ENCODE data around the gene C4orf54.

C4orf54 gene

DNA sequence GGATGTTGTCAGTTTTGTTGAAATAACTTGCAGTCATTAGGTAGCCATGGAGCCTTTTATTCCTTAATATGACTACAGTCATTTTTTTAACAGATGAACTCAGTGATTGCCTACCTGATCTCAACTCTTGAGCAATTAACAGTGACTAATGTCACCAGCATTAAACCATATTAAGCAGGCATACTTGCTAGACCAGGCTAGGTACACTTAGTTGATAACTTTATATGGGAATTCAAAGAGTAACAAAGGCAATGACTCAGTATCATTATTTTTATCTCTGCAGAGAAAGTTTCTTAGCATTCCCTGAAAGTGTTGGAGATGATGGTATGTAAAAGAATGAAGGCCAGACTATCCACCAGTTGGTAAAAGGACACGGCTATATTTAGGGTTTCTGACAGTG is at the start of gene C4orf54:
Gene C4orf54 (minus strand): TSS at position 31 of the 400 bp plus-strand sequence. CDS start 3,180 bp downstream, outside the sequence.
- no peak for DNase-seq (ENCODE audit: low read depth, low spot score)

- no peak for DNase-seq (ENCODE audit: low read depth, low spot score)
Measured at GRCh38 chr4:99705891-99706290, 48.3 kb upstream of the C4orf54 start.

DNA sequence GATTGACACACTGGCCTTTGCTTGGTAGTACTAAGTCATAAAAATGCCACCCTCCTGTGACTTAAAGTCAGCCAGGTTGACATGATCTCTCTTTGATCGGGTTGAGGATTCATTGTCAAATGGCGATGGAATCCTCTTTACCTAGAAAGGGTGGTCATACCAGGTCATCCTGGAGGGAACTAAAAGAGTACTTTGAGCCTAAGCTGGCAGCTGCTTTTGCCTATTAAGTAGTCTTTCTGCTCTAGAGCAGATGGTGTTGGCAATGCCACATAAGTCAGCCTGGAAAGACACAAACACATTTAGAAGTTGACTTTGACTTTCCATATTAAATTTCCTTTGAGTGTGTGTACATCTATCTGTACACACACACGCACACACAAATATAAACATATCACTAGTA is 39.2 kb upstream of the C4orf54 start:
- DNase-seq (ENCODE audit: low read depth, low spot score), result no peak

- no peak for DNase-seq (ENCODE audit: low read depth, low spot score)
Measured at GRCh38 chr4:99693140-99693539, 35.5 kb upstream of the C4orf54 start.

- DNase-seq (ENCODE audit: low read depth, low spot score), result no peak
Measured at GRCh38 chr4:99690990-99691389, 33.4 kb upstream of the C4orf54 start.

- DNase-seq (ENCODE audit: low read depth, low spot score), result no peak
Measured at GRCh38 chr4:99690472-99690871, 32.8 kb upstream of the C4orf54 start.

DNA sequence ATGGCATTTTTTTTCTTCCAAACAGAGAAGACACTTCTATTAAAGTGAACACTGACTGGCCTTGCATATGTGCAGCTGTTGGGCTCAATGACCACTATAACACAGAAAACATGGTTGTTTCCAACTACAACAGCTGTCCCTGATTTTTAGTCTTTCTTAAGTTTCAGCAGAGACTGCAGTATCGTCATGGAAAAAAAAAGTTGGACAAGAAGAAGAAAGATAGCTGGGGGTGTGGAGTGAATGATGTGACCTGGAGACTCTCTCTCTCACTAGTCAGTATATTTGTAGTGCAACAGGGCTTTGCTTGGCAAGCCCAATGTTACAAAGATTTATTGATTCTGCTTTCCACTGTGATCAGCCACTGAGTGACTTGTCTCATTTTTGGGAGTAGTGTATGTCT is 29.5 kb upstream of the C4orf54 start:
- no peak for DNase-seq (ENCODE audit: low read depth, low spot score)

DNA sequence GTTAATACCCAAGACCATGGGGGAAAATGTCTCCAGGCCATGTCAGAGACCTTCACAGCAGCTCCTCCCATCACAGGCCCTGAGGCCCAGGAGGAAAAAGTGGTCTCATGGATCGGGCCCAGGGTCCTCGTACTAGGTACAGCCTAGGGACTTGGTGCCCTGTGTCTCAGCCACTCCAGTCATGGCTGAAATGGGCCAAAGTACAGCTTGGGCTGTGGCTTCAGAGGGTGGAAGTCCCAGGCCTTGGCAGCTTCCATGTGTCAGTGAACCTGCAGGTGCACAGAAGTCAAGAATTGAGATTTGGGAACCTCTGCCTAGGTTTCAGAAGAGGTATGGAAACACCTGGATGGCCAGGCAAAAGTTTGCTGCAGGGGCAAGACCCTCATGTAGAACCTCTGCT is 27.6 kb upstream of the C4orf54 start:
- DNase-seq (ENCODE audit: low read depth, low spot score), result no peak

DNA sequence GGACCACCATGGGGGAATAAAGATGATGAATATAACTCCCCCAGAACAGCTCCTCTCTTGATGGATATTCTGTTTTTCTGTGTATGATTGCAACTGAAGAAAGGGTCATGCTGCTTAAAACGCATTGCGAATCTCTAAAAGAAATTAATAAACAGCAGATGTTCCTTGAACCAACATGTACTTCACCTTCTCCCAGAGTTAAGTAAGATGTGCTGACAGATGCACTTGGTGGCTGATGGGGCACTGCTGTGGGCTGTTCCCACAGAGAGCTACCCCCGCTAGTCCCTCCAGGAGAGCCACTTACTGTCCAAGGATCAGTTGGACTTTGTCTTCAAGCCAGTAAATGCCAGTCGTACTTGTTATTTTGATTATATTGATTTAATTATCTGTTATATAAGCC is 26.3 kb upstream of the C4orf54 start:
- DNase-seq (ENCODE audit: low read depth, low spot score), result no peak

DNA sequence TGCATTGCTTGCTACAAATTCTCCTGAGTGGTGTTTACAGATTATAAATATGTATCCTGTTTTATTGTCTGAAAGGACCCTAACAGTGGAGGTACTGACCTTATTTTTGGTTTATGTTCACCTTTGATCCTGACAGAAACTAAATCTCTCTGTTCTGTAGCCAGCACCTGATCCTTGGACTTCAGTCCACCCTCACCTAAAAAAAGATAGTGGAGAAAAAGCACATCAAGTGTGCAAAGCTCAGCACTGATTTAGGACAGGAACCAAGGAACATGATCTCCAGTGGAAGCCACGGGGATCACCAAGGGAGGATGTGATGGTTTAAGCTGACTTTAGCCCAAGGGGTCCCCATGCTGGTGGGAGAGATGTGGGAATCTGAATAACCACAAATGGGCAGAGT is 22.3 kb upstream of the C4orf54 start:
- no peak for DNase-seq (ENCODE audit: low read depth, low spot score)

DNA sequence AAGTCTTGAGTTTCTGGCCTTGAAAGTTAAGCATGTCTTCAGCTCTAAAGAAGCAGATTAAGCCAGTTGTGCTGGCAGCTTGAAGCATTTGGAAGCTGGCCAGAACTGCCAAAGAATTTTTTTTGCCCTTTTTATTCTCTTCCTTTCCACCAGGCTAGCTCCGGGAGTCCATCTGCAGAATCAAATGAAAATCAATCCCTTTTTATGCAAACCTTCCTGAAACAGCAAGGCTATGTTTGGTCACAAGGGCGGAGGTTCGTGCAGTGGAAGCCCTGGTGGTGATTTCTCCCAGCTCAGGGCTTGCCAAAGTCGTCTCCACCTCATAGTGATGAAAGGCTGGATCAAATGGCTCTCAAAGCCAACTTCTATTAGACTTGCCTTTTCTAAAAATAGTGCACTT is 21.6 kb upstream of the C4orf54 start:
- DNase-seq (ENCODE audit: low read depth, low spot score), result no peak

GRCh38 chr4:99677161-99677560 is 19.5 kb upstream of the C4orf54 start:
- no peak for DNase-seq (ENCODE audit: low read depth, low spot score)

DNA sequence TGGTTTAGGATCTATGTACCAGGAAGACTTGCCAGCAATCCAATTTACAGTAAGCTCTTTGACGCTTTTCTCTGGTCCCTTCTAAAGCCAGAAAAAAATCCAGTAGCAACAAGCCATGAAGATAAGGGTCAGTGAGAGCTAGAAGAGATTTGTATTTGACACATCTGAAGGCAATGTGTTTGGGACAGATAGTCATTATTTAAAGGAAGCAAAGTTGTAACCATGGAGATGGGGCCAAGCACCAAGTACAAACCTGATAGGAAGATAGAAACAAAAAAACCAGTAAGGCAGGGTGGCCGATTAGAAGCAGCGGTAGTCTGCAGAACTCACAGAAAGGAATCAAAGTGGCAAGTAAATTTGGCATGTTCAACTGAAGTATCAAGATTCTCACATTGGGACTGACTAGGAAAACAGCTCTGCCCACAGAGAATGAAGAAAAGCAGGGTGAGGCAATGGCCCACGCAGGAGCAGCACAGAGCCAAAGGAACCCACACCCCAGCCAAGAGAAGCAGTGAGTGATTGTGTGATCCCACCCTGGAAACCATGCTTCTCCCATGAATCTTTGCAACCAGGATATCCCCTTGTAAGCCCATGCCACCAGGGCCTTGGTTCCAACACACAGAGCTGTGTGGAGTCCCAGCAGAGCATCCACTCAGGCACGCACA is 12.9 kb upstream of the C4orf54 start:
- DNase-seq (ENCODE audit: low read depth, low spot score), result no peak

- DNase-seq (ENCODE audit: low read depth, low spot score), result no peak
Measured at GRCh38 chr4:99669084-99669483, 11.5 kb upstream of the C4orf54 start.

- no peak for DNase-seq (ENCODE audit: low read depth, low spot score)
Measured at GRCh38 chr4:99668472-99668871, 10.8 kb upstream of the C4orf54 start.

DNA sequence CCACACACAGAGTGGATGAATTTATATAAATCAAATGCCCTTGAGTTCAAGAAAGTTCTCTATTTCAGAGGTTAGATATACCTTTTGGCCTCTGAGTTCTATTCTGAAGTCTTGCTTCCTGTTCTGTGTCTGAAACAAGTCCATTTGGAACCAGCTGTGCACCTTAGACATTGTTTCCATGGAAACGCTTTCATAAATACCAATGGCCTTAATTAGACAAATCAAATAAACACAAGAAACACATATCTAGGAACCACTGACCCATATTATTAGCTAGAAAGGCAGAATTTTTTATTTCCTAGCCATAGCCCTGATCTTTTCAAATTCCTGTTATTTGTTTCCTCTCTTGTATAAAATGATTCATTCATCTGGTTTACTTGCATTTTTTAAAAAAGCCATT is 8.4 kb upstream of the C4orf54 start:
- no peak for DNase-seq (ENCODE audit: low read depth, low spot score)

DNA sequence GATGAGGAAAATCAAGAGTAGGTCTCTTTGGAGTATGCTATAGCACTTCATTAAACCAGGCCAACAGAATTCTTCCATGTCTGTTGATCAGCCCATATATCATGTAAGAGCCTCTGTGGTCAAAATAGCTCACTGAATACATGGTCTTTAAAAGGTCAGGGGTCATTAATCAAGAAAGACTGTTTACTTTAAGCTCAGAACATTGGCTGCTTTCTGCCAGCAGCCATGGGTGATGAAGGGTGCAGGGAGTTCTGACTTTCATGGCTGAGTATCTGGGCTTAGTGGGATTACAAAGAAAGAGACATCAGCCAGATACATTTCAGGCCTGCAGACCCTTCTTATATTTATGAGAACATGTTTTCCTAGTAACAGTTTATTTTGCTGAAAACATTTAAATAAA is 7.1 kb upstream of the C4orf54 start:
- no peak for DNase-seq (ENCODE audit: low read depth, low spot score)

DNA sequence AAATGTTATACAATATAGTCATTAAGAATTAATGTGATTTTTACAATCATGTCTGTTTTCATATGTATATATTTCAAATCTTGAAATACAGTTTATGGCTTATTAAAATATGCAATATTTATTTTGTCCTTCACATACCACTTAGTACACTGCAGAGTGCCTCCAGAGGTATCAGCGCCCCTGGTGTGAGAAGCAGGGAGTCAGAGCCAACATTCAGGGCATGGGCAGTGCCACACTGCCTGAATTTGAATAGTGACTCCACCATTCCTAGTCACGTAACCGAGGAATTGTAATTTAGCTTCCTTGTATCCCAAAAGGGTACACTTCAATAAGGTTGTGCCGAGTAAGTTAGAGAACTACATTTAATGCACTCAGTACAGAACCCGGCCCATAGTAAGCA is 4.3 kb upstream of the C4orf54 start:
- no peak for DNase-seq (ENCODE audit: low read depth, low spot score)

DNA sequence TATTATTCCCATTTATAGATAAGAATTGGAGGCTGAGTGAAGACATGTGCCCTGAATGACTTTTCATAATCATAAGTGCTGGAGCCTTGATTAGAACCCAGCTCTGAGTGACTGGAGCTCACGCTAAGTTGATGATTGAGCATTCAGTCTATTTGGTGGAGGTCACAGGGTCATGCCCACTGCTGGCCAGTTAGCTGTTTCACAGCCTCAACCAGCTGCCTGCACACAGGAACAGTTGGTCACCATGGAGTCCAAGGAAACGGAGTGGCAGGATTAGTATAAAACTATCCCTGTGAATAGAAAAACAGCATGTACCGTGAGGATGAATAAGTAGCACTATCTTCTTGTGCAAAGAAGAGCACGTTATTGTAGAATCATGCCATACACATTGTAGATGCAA is 1.0 kb upstream of the C4orf54 start:
- no peak for DNase-seq (ENCODE audit: low read depth, low spot score)

GRCh38 chr4:99655308-99656081 is 2.1 kb downstream of the C4orf54 start:
- peak; percentile 18 for DNase-seq (ENCODE audit: low read depth, low spot score)

DNA sequence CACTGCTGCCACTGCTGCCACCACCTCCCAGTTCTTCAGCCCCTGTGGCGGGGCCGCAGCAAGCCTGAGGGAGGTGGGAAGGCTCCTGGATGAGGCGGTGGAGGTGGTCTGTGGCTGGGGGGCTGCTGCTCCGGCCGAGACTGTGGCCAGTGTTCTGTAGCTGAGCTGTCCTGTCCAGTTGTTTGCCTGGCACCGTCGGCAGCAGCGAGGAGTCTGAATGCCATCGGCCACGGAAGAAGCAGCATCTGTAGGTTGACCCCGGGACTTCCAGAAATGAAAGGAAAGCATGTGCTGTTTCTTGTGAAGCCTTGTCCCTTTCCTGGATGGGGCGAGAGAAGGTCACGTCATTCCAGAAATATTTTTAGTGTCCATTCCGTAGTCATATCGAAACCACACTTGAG is 3.3 kb downstream of the C4orf54 start:
- DNase-seq (ENCODE audit: low read depth, low spot score), result no peak

DNA sequence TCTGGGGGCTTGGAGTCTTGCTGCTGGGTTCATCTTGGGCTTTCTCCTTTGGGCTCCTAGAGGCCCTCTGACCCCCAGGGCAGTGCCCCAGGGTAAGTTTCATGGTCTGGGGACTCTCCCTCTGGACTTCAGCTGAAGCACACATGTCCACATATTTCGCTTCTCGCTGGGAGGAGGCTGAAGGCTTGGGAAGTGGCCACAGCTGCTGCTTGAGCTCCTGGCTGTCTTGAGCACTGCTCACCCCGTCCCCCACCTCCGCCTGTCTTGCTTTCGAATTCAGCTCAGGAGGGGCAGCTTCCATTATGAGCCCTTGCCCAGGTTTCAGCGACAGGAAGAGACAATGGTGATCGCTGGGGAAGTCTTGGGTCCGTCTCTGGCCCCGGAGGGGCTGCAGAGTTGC is 3.7 kb downstream of the C4orf54 start:
- DNase-seq (ENCODE audit: low read depth, low spot score), result no peak

Data from smooth muscle cell of the brain vasculature (primary cell).